Right hindlimb (tissue), 1 donor: Measurements from ENCODE around the gene PIGU.
"Not testable (repeated sequence)": the region's sequence is repeated elsewhere in the genome, so short reads cannot be mapped to it uniquely, and the experiment has no call there.

Source experiments
- DNase-seq: peaks from one replicate; pipeline ENCODE4 v3.0.0-alpha.2; 2018

The PIGU gene

DNA sequence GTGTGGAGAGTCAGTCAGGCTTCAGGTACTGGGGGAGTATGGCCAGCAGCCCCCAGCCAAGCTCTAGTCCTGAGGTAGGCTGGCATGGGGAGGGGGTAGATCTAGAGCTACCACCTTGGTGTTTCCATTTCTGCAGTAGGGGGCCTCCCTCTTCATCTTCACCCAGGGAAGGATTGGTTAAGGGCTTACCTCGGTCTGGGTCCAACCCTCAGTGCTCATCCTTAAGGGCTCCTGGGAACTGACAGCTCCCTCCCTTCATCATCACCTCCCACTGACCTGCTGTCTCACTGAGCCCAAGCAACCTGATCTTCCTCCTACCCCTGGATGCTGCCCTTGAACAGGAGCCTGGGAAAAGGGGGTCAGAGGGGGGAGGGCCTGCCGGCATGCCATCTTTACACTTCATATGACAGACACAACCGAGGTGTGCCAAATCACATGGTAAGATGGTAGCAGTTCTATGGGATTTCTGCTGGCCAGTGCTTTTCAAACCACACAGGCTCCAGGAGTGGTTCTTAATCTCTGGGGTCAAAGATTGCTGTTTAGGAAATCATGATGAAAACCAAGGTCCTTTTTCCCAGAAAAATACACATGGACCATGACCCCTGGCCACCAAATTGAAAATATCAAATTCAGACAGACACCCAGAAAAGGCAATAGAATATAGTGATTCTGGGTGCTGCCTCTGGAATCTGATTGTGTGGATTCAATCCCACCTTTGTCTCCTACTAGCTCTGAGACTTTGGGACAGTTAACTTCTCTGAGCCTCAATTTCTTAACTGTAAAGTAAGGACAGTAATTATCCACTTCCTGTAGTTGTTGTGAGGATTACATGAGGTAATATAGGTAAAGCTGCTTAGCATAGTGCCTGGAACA lies 30.3 kb upstream of the PIGU start:
- DNase-seq: no peak

GRCh38 chr20:34706302-34706875 lies 29.5 kb upstream of the PIGU start:
- DNase-seq: no peak

- DNase-seq: no peak
These were observed 28.8 kb upstream of the PIGU start for GRCh38 chr20:34705397-34706301.

DNA sequence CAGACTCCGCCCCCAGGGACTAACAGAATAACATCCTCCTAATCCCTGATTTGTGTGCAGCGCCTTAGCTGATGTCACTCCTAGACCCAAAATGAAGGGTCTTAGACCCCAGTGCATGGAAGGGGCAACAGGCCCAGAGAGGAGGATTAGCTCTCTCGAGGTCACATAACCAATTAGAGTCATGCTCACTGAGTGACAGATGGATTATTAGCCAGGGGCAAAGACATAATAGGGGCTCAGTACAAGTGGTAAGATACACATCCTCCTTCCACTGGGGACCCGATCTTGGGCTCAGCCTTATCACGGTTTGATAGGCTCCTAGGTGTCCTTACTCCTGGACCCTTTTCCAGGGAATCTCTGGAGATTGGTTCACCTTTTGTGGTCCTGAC lies 28.1 kb upstream of the PIGU start:
- no peak for DNase-seq

DNA sequence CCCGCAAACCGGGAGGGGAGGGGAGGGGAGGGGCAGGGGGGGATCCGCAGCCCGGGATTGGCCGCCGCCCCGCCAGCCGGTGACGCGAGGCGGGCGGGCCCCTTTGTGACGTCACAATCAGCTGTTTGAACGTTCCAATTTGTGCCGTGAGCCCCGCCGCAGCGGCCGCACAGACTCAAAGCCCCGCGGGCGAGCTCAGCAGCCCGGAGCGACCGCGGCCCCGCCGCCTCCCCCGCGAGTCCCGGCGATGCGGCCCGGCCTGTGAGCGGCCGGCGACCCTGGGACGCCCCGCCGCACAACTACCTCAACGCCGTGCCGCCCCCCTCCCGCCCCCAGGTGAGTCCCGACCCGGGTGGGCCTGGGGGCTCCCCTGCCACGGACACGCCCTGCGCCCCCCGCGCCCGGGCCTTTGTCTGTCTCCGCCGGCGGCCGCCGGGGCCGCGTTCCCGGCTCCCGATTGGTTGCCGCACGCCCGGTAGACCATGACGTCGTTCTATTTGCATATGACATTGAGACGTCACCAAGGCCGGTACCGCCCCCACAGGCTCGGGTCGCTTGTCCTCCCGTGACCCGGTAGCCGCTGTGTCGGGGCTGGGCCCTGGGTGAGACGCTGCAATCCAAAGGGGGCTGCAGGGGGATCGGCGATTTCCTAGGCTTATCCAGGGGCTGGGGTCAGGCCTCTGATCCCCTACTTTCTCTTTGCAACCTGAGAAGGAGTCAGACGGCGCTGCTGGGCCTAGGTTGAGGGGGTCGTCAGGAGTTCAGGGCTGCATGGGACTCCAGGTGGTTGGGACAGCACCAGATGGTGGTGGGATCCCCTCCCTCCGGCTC lies 27.5 kb upstream of the PIGU start, which contains the start of gene TP53INP2:
Gene TP53INP2 (plus strand): TSS at position 168 of the 831 bp plus-strand sequence. CDS start 4,396 bp downstream, outside the sequence.
- DNase-seq: peak; percentile 90

GRCh38 chr20:34703424-34704176 lies 26.7 kb upstream of the PIGU start:
- peak; percentile 36 for DNase-seq

DNA sequence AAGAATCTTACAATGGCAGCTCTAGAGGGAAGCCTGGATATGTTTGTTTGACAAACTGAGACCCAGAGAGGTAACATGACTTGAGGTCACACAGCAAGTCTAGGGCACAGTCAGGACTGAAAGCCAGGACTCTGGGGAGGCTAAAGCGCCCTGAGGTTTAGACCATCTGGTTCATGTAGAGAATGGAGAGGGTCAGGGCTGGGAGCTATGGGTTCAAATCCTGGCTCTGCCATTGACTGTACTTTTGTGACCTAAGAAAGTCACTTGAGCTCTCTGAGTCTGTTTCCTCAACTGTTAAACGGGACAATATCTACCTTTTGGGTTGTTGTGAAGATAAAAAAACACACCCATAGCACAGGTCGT lies 26.1 kb upstream of the PIGU start:
- DNase-seq: no peak

DNA sequence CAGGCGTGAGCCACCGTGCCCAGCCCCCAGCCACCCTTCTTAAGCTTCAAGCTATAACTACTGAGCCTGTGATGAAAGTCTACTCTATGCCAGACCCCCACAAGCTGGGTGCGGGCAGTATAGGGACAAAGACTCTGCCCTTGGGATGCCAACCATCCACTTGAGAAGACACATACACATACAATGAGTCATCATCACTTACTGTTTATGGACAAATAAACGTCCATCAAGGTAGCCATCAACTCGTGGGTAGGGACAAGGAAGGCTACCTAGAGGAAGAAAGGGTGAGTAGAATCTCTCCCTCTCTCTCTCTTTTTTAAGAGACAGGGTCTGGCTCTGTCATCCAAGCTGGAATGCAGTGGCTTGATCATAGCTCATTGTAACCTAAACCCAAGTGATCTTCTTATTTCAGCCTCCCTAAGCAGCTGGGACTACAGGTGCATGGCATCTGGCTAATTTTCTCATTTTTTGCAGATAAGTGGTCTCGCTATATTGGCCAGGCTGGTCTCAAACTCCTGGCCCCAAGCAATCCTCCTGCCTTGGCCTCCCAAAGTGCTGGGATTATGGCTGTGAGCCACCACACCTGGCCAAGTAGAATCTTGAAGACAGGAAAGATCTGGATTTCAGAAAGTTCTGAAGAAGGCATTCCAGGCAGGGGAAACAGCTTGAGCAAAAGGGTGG lies 24.7 kb upstream of the PIGU start:
- no peak for DNase-seq

DNA sequence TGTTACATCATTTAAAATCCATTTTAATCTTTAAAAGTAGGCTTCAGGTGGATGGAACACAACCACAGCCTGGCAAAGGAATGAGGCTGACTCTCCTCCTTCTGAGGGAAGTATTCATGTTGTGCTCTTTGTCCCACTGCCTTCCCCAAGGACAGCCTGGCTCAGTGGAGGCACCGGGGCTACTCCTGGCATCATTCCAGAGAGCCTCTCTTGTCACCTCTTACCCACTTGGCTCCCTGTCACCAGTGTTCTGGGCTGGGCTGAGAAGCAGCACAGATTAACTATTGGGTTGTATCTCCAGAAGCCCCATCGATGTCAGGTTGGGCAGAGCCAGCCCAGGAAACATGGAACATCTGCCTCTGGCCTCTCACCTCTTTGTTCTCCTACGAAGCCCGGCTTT lies 16.5 kb upstream of the PIGU start:
- no peak for DNase-seq

DNA sequence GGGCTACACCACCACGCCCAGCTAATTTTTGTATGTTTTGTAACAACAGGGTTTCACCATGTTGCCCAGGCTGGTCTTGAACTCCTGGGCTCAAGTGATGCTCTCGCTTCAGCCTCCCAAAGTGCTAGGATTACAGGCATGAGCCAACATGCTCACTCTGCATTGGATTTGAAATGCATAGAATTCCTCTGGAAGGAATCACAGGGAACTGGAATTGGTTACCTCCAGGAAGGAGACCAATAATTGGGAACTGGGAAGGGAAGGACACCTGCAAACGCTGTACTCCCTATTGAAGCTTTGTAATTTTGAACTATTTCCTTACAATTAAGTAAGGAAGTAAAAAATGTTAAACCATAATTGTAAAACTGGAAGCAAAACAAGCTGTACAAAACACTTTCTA lies 14.9 kb upstream of the PIGU start:
- no peak for DNase-seq

- no peak for DNase-seq
These were observed 12.6 kb upstream of the PIGU start for GRCh38 chr20:34689486-34689885.

DNA sequence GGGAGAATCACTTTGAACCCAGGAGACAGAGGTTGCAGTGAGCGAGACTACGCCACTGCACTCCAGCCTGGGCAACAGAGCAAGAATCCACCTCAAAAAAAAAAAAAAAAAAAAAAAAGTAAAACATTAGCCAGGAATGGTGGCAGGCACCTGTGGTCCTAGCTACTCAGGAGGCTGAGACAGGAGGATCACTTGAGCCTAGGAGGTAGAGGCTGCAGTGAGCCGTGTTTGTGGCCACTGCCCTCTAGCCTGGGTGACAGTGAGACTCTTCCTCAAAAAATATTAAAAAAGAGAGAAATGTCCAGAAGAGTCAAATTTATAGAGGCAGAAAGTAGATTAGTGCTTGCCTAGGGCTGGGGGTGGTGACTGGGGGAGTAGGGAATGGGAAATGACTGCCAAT lies 6.8 kb upstream of the PIGU start:
- no peak for DNase-seq

- no peak for DNase-seq
These were observed 3.8 kb upstream of the PIGU start for GRCh38 chr20:34680586-34681175.

- no peak for DNase-seq
These were observed 775 bp downstream of the PIGU start for GRCh38 chr20:34675993-34676641.

DNA sequence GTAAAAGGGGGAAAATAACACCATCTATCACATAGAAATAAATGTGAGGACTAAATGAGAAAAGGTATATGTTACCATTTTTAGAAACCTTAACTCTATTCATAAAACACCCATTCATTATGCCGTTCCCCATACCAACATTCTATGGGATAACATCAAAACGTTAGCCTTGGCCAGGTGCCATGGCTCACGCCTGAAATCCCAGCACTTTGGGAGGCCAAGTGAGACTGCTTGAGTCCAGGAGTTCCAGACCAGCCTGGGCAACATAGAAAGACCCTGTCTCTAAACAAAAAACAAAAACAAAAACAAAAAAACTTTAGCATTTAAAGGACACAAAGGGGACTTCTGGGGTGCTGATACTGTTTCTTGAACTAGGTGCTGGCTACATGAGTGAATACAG lies 1.3 kb downstream of the PIGU start:
- no peak for DNase-seq

DNA sequence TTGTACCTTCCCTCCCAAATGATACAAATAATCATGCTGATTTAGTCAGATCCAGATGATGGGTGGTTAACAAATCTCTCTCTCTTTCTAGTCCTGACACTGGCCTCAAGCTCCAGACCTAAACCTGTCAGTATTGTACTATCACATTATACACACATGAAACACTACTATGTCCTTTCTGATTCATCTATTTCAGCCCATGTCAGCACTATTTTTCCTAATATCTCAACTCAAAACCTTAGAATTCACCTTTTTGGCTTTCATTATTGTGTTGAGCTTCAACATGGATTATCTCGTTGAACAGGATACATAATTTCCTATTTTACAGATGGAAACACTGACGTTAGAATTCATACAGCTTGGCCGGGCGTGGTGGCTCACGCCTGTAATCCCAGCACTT lies 3.5 kb downstream of the PIGU start:
- no peak for DNase-seq

- no peak for DNase-seq
These were observed 7.8 kb downstream of the PIGU start for GRCh38 chr20:34669094-34669493.

GRCh38 chr20:34664751-34665150 lies 12.1 kb downstream of the PIGU start:
- DNase-seq: not testable (repeated sequence)

GRCh38 chr20:34663213-34663943 lies 13.5 kb downstream of the PIGU start:
- no peak for DNase-seq
